ENCODE data around the gene SLC25A46.
"Not testable (repeated sequence)": the region's sequence is repeated elsewhere in the genome, so short reads cannot be mapped to it uniquely, and the experiment has no call there.

SLC25A46 gene

DNA sequence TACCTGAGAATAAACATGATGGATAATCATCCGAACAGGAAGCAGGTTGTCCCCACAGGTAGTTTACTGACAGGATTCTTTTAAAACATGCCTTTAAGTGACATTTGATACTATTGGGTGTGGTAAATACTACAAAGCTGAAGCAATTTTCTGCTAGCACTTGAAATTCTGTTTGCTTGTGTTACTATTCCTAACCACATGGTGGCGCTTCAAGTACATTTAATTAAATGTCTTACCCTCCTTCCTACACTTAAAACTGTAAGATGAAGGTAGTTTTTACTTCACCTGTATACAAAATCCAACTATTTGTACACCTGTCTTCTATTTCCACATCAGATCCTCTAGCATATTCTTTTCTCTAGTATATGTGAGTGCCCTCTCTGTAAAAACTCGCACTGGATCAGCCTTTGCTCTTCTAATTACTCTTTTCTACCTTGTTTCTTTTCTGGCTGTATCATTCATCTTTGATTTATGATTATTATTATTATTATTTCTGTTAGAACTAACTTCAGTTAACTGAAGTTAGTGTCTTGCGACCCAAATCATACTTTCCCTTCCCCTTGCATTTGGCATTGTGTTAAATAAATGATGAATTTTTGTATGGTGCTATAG is 18.4 kb downstream of the SLC25A46 start:
- no peak for DNase-seq (ENCODE audit: low spot score)

DNA sequence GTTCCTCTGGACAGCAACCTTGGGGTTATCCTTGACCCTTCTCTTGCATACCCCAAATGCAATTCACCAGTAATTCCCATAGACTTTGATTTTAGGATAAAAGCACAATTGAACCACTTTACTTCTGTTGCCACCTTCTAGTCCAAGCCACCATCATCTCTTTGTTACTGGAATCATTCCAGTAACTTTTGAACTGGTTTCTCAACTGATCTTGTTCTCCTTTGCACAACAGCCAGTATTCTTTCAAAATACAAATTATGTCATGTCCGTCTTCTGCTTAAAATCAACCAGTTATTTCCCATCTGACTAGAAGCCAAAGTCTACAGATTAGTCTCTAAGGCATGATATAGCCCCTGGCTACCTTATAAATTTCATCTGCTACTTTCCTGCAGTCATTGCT is 21.4 kb downstream of the SLC25A46 start:
- DNase-seq (ENCODE audit: low spot score), result no peak

DNA sequence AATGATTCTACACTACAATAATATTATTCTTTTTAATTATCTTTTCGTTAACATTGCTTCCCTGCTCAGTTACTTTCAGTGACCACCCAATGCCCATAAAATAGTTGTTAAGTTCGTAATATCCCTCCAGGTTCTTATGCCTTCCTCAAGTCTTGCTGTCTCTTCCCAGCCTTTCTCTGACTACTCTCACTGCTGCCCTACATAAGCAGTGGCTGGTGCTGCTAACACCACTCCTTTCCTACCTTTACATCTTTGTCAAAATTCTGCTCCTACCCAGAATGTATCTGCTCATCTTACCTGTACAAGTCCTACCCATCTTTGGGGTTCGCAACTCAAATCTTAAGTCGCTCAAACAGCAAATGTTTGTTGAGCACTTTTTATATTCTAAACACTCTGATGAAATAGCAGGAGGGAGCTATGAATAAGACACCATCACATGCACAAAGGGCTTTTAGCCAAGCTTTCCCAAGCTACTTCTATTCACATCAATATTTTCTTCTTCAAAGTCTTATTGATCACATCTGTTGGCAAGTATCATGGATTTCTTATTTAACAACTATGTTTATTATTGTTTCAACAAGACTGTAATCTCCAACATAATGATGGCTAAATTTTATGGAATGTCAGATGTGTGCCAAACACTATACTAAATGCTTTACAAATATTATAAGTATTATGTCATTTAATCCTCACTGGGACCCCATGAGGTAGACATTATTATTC is 29.5 kb downstream of the SLC25A46 start:
- no peak for DNase-seq (ENCODE audit: low spot score)

DNA sequence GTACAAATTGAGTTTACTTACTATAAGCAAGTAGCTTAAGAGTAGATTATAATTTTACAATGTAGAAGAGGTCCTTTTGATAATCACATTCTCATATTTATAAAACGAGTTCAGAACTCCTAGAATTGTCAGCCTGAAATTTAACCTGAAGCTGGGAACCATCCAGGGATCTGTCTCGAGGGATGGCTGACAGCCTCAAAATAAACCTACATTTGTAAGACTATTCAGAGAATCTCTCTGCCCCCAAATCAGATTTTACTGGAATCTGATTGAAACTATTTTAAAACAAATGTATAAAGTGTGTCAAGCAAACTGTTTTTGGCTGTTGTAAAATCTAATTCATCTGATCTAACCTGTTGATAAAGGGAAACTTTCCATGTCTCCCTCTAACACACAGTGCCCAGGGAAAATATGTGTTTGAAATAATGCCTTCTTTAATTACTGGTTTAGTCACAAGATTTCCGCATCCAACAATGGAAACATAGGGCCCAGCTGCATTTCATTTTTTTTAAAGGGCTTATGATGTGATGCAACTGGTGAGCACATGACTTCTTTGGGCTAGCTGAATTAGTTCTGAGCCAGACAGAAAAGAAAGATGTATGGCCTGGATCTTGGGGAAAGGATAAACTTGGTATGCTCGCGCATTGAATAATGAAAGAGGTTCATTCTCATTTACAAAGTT is 30.3 kb downstream of the SLC25A46 start:
- DNase-seq (ENCODE audit: low spot score), result no peak

DNA sequence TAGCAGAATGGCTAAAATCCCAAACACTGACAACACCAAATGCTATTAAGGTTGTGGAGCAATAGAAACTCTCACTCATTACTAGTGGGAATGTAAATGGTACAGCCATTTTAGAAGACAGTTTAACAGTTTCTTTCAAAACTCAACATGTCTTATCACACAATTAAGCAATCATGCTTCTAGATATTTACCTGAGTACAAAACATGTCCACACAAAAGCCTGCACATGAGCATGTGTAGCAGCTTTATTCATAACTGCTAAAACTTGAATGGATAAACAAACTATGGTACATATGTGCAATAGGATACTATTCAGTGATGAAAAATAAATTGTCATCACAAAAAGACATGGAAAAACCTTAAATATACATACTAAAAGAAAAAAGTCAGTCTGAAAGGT is 31.5 kb downstream of the SLC25A46 start:
- no peak for DNase-seq (ENCODE audit: low spot score)

DNA sequence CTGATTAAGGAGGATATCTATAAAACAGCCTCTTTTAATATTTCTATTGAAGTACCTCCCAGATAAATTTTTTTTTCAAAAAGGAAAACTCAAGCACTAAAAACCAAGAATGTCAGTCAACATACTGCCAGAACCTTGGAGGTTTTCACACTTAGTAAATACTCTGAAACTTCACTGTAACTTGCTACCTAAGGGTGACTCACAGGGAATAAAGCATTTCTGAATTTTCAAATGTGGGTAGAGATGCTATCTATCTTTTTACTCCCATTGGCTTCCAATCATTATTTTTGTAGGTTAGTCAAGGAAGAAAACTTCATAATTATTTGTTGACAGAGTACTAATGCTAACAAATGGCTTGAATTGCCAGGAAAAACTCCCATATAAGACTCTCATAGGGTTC is 46.1 kb downstream of the SLC25A46 start:
- DNase-seq (ENCODE audit: low spot score), result no peak

DNA sequence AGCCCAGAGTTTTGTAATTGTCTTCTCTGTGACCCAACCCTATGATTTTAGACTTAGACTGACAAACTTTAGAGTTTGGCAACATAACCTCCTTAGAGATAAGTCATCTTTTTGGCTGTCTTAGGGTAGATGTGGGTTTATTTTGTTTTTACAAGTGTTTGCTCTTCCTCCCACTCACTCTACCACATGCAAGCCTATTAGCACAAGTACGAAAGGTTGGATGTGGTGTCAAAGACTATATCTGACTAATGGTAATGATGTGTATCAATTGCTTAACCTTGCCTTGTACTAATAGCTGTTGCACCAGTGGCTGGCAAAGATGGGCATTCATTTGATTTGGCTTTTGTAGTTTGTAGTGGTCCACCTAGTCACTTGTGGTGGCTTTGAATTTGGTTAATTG is 46.5 kb downstream of the SLC25A46 start:
- no peak for DNase-seq (ENCODE audit: low spot score)

DNA sequence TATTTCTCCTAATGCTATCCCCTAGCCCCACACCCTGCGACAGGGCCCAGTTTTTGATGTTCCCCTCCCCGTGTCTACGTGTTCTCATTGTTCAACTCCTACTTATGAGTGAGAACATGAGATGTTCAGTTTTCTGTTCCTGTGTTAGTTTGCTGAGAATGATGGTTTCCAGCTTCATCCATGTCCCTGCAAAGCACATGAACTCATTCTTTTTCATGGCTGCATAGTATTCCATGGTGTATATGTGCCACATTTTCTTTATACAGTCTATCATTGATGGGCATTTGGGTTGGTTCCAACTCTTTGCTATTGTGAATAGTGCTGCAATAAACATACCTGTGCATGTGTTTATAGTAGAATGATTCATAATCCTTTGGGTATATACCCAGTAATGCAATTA is 49.2 kb downstream of the SLC25A46 start:
- DNase-seq (ENCODE audit: low spot score), result not testable (repeated sequence)

DNA sequence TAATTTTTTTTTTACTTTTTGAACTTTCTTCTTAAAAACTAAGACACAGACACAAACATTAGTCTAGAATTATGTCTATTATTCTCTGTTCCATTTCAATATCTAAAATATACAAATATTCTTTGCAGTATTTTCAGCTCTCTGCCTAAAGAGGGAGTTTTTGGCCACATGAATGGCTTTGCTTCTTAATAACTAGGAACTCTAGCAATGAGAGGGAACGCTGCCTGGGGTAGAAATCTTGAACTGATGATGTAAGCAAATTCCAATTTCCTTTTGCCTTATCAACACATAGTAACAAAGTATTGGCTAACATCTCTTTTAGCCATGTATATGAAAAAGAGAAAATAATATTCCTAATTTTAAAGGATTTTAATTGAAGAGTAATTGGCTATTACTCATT is 51.9 kb downstream of the SLC25A46 start:
- no peak for DNase-seq (ENCODE audit: low spot score)

DNA sequence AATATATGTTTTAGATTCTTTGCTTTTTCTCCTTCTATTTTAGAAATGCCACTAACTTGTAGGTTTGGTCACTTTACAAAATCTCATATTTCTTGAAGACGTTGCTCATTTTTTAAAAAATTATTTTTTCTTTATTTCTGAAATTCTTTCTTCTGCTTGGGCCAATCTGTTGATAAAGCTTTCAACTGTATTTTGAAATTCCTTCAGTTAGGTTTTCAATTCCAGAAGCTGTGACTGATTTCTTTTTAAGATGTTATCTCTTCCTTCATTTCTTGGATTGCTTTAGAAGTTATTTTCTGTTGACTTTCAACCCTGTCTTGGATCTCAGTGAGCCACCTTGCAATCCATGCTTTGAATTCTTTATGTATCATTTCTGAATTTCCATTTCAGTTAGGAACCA is 64.2 kb downstream of the SLC25A46 start:
- DNase-seq (ENCODE audit: low spot score), result no peak

DNA sequence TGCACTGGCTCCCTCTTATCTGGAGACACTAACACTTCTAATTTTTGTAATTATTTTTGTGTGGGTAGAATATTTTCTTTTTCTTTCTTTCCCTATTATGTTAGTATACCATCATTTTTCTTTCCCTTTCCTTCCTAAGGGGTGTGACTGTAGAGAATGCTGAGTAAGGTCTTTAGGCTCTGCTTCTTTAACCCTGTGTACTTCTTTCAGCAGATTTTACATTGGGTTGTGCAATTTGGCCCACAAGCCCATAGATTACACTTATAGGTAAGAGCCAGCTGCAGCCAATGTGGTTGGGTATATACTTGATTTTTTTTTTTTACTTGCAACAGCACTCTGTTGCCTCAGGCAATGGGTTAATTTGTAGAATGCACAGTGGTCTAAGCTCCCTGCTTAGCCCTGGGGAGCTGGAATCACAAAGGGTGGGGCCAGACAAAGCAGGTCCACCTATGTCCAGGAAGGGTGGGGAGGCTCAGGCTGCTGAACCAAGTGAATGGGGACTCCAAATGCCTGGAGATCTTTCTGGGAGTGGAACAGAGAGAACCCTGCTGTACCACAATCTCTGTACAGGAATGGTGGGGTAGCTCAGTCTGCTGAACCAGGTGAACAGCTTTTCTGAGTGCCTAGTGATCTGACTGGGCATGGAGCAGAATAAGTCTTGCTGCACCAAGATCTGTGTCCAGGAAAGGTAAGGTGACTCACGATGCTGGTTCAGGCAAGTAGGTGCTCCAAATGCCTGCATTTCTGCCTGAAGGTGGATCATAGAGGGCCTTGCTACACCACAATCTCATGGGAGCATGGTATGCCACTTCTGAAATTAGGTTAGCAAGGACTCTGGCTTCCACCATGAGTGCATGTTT is 64.9 kb downstream of the SLC25A46 start:
- DNase-seq (ENCODE audit: low spot score), result no peak

DNA sequence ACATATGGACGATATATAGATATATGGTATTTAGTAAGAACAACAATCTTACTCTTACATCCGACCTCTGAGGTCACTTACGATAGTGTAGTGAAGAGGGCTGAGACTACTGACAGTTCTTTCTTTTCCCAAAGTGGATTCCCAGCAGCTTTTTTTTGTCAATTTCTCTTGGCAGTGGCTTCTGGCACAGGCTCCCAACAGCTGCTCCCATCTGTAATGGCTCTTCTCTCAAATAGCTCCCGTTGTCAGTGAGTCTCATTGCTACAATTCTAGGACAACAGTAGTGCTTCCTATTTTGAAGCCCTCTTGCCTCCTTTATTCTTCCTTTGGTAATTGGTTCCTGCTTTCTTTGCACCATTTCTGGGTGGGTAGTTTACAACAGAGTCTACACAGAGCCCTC is 68.4 kb downstream of the SLC25A46 start:
- DNase-seq (ENCODE audit: low spot score), result no peak

DNA sequence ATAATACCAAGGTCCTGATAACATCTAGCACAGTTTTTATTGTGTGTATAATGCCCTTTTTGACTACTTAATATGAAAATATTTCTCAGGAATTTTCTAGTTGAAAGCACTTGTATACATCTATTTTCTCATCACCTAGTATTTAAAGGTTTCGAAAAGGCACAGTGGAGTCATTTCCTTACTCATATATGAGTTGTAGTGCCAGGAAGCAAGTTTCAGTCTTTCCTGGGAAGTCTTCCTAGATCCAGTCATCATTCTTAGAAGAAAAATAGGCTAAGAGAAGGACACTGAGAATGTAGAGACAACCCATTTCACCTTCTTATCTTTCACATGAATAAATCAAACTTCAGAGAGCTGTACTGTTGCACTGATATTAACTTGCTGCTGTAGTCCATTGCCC is 70.2 kb downstream of the SLC25A46 start:
- no peak for DNase-seq (ENCODE audit: low spot score)

All from HuH-7 (cell line).